SK-N-SH (cell line): ENCODE data around the gene XXYLT1.

Source experiments
- CHD2 ChIP-seq: fragments of 150-350 bp; IDR thresholded peaks from 2 replicates; pipeline ENCODE4 v1.6.1; 2018; ENCODE audit warnings: low read length; ENCODE audit not compliant: partially characterized antibody
- EZH2phosphoT487 ChIP-seq: fragments of 200-600 bp; sonication (generic); IDR thresholded peaks from 2 replicates; pipeline ENCODE4 v1.6.1; 2017; ENCODE audit warnings: low read depth, mixed run types, mild to moderate bottlenecking, antibody characterized with exemption, moderate library complexity, borderline replicate concordance
- JUND ChIP-seq: IDR thresholded peaks from 2 replicates; pipeline ENCODE4 v1.4.0; 2012
- RCOR1 ChIP-seq: fragments of 150-350 bp; IDR thresholded peaks from 2 replicates; pipeline ENCODE4 v1.6.1; 2017; ENCODE audit warnings: antibody characterized with exemption, low read length
- REST ChIP-seq: IDR thresholded peaks from 2 replicates; pipeline ENCODE4 v1.6.1; 2012; ENCODE audit warnings: mild to moderate bottlenecking, low read depth, low read length, moderate library complexity

GRCh38 chr3:195253923-195254432, 17.0 kb downstream of the XXYLT1 start:
- TF ChIP-seq EZH2phosphoT487: no peak
- TF ChIP-seq RCOR1: no peak
- TF ChIP-seq REST: no peak
- peak; percentile 14 for TF ChIP-seq CHD2
- no peak for TF ChIP-seq JUND
